ENCODE data around the gene ROBO4. TPM values are rescaled to one million over a fixed set of nuclear protein-coding genes. Genes with fewer than 3 reads are reported as not detected.

The ROBO4 gene
- total and polyA plus RNA-seq, 2 donors (not counting 1 experiment from before 2014, with no cell fraction given) = not detected

GRCh38 chr11:124887667-124888013 is 10.0 kb downstream of the ROBO4 start:
- ChIA-PET POLR2A (no interaction called here), CTCF (interaction anchor here (1.9 kb wide), 1 partner anchor 12 kb away, joined by 6 read pairs; no protein-coding TSS in a partner anchor)
- H3K4me3 Mint-ChIP-seq = no peak overlapping the region
- H3K79me2 ChIP-seq (ENCODE audit: control insufficient read depth, insufficient read depth, low read length) = no peaks in the 10 kb centered on the region
- DNase-seq (no peak), ATAC-seq (ENCODE audit: low read depth) (no peak)
- 100% methylated on average over 1 of the region's 3 CpGs for WGBS (ENCODE audit: insufficient coverage)
- no peaks in the 10 kb centered on the region for H3K4me1 Mint-ChIP-seq
- no peaks in the 10 kb centered on the region for H3K36me3 ChIP-seq (replicated peaks in 1 of 2; ENCODE audit: control extremely low read depth in 1 of 2, control insufficient read depth in 1 of 2, extremely low read depth in 1 of 2, insufficient read depth in 2 of 2, low read length in 1 of 2)
- no peak overlapping the region for H3K4me3 ChIP-seq (ENCODE audit: control extremely low read depth in 1 of 5, extremely low read depth in 1 of 5, insufficient read depth in 1 of 5, low read depth in 2 of 5, low read length in 4 of 5)
- H2AFZ ChIP-seq (ENCODE audit: insufficient read depth, low read depth, low read length, poor library complexity, severe bottlenecking) = no peak overlapping the region
- TF ChIP-seq EZH2 (IDR thresholded peaks at IDR 0.05; ENCODE audit: borderline replicate concordance, insufficient read depth, low read depth, low read length, poor library complexity, severe bottlenecking) = no peak
- TF ChIP-seq, protein P1, sequence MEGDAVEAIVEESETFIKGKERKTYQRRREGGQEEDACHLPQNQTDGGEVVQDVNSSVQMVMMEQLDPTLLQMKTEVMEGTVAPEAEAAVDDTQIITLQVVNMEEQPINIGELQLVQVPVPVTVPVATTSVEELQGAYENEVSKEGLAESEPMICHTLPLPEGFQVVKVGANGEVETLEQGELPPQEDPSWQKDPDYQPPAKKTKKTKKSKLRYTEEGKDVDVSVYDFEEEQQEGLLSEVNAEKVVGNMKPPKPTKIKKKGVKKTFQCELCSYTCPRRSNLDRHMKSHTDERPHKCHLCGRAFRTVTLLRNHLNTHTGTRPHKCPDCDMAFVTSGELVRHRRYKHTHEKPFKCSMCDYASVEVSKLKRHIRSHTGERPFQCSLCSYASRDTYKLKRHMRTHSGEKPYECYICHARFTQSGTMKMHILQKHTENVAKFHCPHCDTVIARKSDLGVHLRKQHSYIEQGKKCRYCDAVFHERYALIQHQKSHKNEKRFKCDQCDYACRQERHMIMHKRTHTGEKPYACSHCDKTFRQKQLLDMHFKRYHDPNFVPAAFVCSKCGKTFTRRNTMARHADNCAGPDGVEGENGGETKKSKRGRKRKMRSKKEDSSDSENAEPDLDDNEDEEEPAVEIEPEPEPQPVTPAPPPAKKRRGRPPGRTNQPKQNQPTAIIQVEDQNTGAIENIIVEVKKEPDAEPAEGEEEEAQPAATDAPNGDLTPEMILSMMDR (IDR thresholded peaks at IDR 0.05) = no peak
- peaks cover 0 to 6% (median 0%) of the 10 kb centered on the region in 4 experiments for H3K27me3 ChIP-seq (replicated peaks in 1 of 4; ENCODE audit: control extremely low read depth in 1 of 4, control insufficient read depth in 3 of 4, insufficient read depth in 4 of 4, low read length in 3 of 4)
- no peaks in the 10 kb centered on the region for H4K20me1 ChIP-seq (ENCODE audit: control insufficient read depth, insufficient read depth, low read length, poor library complexity, severe bottlenecking)
- H3K27ac Mint-ChIP-seq = no peak overlapping the region
- H3K9me3 ChIP-seq (ENCODE audit: control extremely low read depth in 1 of 3, control insufficient read depth in 2 of 3, insufficient read depth in 1 of 3, low read length in 2 of 3) = peaks cover 0 to 4% (median 0%) of the 10 kb centered on the region in 3 donors
- no peaks in the 10 kb centered on the region for H3K9me3 Mint-ChIP-seq (ENCODE audit: insufficient read depth)
- peaks cover 24% of the 10 kb centered on the region for H3K27me3 Mint-ChIP-seq
- no peaks in the 10 kb centered on the region for H3K4me1 ChIP-seq (ENCODE audit: control insufficient read depth in 2 of 2, insufficient read depth in 2 of 2, low read length in 2 of 2)
- H3K9ac ChIP-seq (ENCODE audit: low read length) = no peak overlapping the region
- no peak overlapping the region for H3K27ac ChIP-seq (ENCODE audit: low read length in 2 of 2)
- H3K4me2 ChIP-seq (replicated peaks; ENCODE audit: low read depth, low read length, poor library complexity, severe bottlenecking) = no peak overlapping the region
- intact Hi-C loops (cut with micrococcal nuclease) = no loop called here

GRCh38 chr11:124886978-124887666 is 10.5 kb downstream of the ROBO4 start:
- H3K4me1 ChIP-seq (ENCODE audit: control insufficient read depth in 2 of 2, insufficient read depth in 2 of 2, low read length in 2 of 2) = no peaks in the 10 kb centered on the region
- no peaks in the 10 kb centered on the region for H3K79me2 ChIP-seq (ENCODE audit: control insufficient read depth, insufficient read depth, low read length)
- CTCF ChIA-PET = interaction anchor here (1.9 kb wide), 1 partner anchor 11 kb away, joined by 6 read pairs; no protein-coding TSS in a partner anchor
- peaks cover 0 to 6% (median 0%) of the 10 kb centered on the region in 4 experiments for H3K27me3 ChIP-seq (replicated peaks in 1 of 4; ENCODE audit: control extremely low read depth in 1 of 4, control insufficient read depth in 3 of 4, insufficient read depth in 4 of 4, low read length in 3 of 4)
- H3K4me3 ChIP-seq (ENCODE audit: control extremely low read depth in 1 of 5, extremely low read depth in 1 of 5, insufficient read depth in 1 of 5, low read depth in 2 of 5, low read length in 4 of 5) = no peak overlapping the region
- peaks cover 19% of the 10 kb centered on the region for H3K27me3 Mint-ChIP-seq
- intact Hi-C loops (cut with micrococcal nuclease) = no loop called here
- no peak overlapping the region for H3K4me2 ChIP-seq (replicated peaks; ENCODE audit: low read depth, low read length, poor library complexity, severe bottlenecking)
- POLR2A ChIA-PET = no interaction called here
- H4K20me1 ChIP-seq (ENCODE audit: control insufficient read depth, insufficient read depth, low read length, poor library complexity, severe bottlenecking) = no peaks in the 10 kb centered on the region
- H3K4me1 Mint-ChIP-seq = no peaks in the 10 kb centered on the region
- no peak overlapping the region for H3K9ac ChIP-seq (ENCODE audit: low read length)
- peaks cover 0 to 4% (median 0%) of the 10 kb centered on the region in 3 donors for H3K9me3 ChIP-seq (ENCODE audit: control extremely low read depth in 1 of 3, control insufficient read depth in 2 of 3, insufficient read depth in 1 of 3, low read length in 2 of 3)
- H3K36me3 ChIP-seq (replicated peaks in 1 of 2; ENCODE audit: control extremely low read depth in 1 of 2, control insufficient read depth in 1 of 2, extremely low read depth in 1 of 2, insufficient read depth in 2 of 2, low read length in 1 of 2) = no peaks in the 10 kb centered on the region
- WGBS (ENCODE audit: insufficient coverage) = 100% methylated on average over 4 of the region's 12 CpGs
- H3K4me3 Mint-ChIP-seq = no peak overlapping the region
- TF ChIP-seq EZH2 (IDR thresholded peaks at IDR 0.05; ENCODE audit: borderline replicate concordance, insufficient read depth, low read depth, low read length, poor library complexity, severe bottlenecking) = no peak
- TF ChIP-seq, protein P1 (IDR thresholded peaks at IDR 0.05) = no peak
- DNase-seq (no peak), ATAC-seq (ENCODE audit: low read depth) (no peak)
- no peak overlapping the region for H2AFZ ChIP-seq (ENCODE audit: insufficient read depth, low read depth, low read length, poor library complexity, severe bottlenecking)
- H3K9me3 Mint-ChIP-seq (ENCODE audit: insufficient read depth) = no peaks in the 10 kb centered on the region
- H3K27ac Mint-ChIP-seq = no peak overlapping the region
- H3K27ac ChIP-seq (ENCODE audit: low read length in 2 of 2) = no peak overlapping the region
